ENCODE measurements around the gene CHMP5. TPM values are rescaled to one million over a fixed set of nuclear protein-coding genes. Genes with fewer than 3 reads are reported as not detected.

CHMP5 gene
- total and polyA plus RNA-seq, 10 of the 15 experiments (the other 5 are each of a cell fraction or from before 2014, with no cell fraction given), result 40.3 to 179 (median 78.6) TPM

DNA sequence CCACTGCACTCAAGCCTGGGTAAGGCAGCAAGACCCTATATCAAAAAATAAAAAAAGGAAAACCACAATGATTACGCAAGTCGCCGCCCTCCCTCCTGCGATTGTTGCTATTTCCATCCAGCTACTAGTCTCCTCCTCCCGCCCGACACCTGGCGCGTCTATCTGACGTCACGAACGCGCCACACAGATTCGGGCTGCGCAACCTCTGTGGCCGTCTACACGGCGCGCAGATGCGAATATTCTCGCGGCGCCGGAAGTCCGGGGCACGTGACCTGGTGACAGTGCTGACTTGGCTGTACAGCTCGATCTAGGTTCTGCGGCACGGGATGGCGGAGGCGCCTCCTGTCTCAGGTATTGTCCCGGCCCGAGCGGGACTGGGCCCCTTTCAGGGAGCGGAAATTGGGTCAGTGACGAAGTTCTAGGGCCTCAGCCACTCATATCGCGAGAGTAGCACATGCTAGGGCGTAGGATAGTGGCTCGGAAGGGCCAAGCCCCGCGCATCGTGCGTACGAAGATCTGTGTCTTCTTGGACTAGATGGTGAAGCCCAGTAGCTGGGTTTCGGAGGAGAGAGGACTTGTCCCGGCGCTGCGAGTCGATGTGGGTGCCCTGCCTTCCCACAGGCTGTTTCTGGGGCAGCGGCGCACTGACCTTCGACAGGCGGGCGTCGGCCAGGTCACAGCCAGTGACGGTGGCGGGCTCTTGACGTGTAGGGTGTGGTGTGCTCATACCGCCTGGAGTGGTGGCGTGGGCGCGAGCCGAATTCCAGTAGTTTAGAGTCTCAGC, 25.6 kb downstream of the CHMP5 start, which contains the start of gene NFX1:
Gene NFX1 (plus strand): TSS at position 270 of the 784 bp plus-strand sequence. CDS start 57 bp downstream, at position 327.
- SMC1A ChIA-PET (ENCODE audit: uncharacterized antibody, unreplicated experiment), result interaction anchor here (0.6 to 1.0 kb wide), 5 partner anchors 12 to 183 kb away, joined by 3 to 5 read pairs (median 3); partner anchors contain the start of gene NOL6
- peaks cover 0 to 14% of the 10 kb centered on the region in 2 experiments; a peak in 1 of 4 replicates for H3K36me3 ChIP-seq (ENCODE audit: control insufficient read depth in 2 of 2, insufficient read depth in 2 of 2, low read length in 1 of 2)
- H3K9ac ChIP-seq (ENCODE audit: control insufficient read depth, insufficient read depth, low read length), result peak within 1 kb of the TSS; percentile 99
- peak; percentile 94 for DNase-seq (ENCODE audit: low read depth, low spot score)
- BruUV-seq (replicated peaks), result TSS peak; percentile 61
- CTCF ChIA-PET, result interaction anchor here (0.7 to 1.7 kb wide), 7 partner anchors 10 to 163 kb away, joined by 3 to 7 read pairs (median 3); no protein-coding TSS in a partner anchor
- peak; percentile 92 for ATAC-seq
- peak within 1 kb of the TSS; percentile 77 for H3K4me3 ChIP-seq
- WGBS (ENCODE audit: insufficient coverage, insufficient replicate concordance, low lambda C conversion rate, missing lambda C conversion rate), result 2% methylated on average over 59 of the region's 63 CpGs
- POLR2A ChIA-PET, result interaction anchor here (0.7 to 1.5 kb wide), 9 partner anchors 8 to 264 kb away, joined by 3 to 10 read pairs (median 4); partner anchors contain the start of genes BAG1 and NOL6
- no peaks in the 10 kb centered on the region for H3K9me3 ChIP-seq (replicated peaks; ENCODE audit: control insufficient read depth, insufficient read depth, low read length)
- intact Hi-C loops (cut with micrococcal nuclease; ENCODE audit: unreplicated experiment) (loop anchor here (1.0 to 10.0 kb wide), 2 partner anchors 26 to 126 kb away; partner anchors contain the start of genes B4GALT1 and BAG1), in situ Hi-C loops (cut with MboI) (no loop called here)
- H3K4me2 ChIP-seq (ENCODE audit: control insufficient read depth, insufficient read depth), result peak within 1 kb of the TSS; percentile 87
- peak; percentile 98 for FAIRE-seq
- peak within 1 kb of the TSS; percentile 100 for H3K27ac ChIP-seq (ENCODE audit: control insufficient read depth, insufficient read depth)
- H3K4me1 ChIP-seq (ENCODE audit: control insufficient read depth, insufficient read depth, low read length), result peaks cover 16% of the 10 kb centered on the region
- H3K27me3 ChIP-seq (replicated peaks in 1 of 2; ENCODE audit: control insufficient read depth in 2 of 2, insufficient read depth in 2 of 2, low read length in 1 of 2), result no peaks in the 10 kb centered on the region
- RAD21 ChIA-PET (ENCODE audit: unreplicated experiment), result interaction anchor here (0.6 to 1.7 kb wide), 10 partner anchors 12 to 265 kb away, joined by 3 to 6 read pairs (median 3); partner anchors contain the start of genes B4GALT1, BAG1, CHMP5 and DNAJA1
- no peaks in the 10 kb centered on the region for H4K20me1 ChIP-seq (ENCODE audit: control insufficient read depth, insufficient read depth)
- peak within 1 kb of the TSS; percentile 91 for H2AFZ ChIP-seq (ENCODE audit: control insufficient read depth, low read depth, low read length)
- H3K79me2 ChIP-seq (ENCODE audit: control insufficient read depth, insufficient read depth, low read length), result peaks cover 52% of the 10 kb centered on the region
- peak; percentile 98 for TF ChIP-seq POLR2A (IDR thresholded peaks at IDR 0.05; ENCODE audit: low read depth, low read length)
- TF ChIP-seq RB1 (IDR thresholded peaks at IDR 0.05; ENCODE audit: borderline replicate concordance), result peak; percentile 71; the same call in 1 of the 2 replicates
- peak; percentile 66 for TF ChIP-seq SREBF2 (IDR thresholded peaks at IDR 0.05; ENCODE audit: low read length)
- no peak for TF ChIP-seq HSF1 (IDR thresholded peaks at IDR 0.05; ENCODE audit: low read depth, low read length)
- TF ChIP-seq SP1 (IDR thresholded peaks at IDR 0.05; ENCODE audit: low read depth, low read length), result peak; percentile 69
- TF ChIP-seq E2F8 (IDR thresholded peaks at IDR 0.05; ENCODE audit: low read depth, partially characterized antibody), result peak; percentile 89
- TF ChIP-seq PRDM15 (CRISPR knock-in tag; IDR thresholded peaks at IDR 0.05), result 0 out of 2 replicates have a peak, but pooled peaks have one; percentile 9
- peak; percentile 94 for TF ChIP-seq RELA (IDR thresholded peaks at IDR 0.05; ENCODE audit: borderline replicate concordance, partially characterized antibody)
- TF ChIP-seq IKZF1 (conservative IDR thresholded peaks at IDR 0.05), result peak; percentile 96
- TF ChIP-seq RFX5 (IDR thresholded peaks at IDR 0.05; ENCODE audit: low read depth, low read length), result 0 out of 2 replicates have a peak, but pooled peaks have one; percentile 33
- TF ChIP-seq POLR2AphosphoS5 (IDR thresholded peaks at IDR 0.05; ENCODE audit: low read length), result peak; percentile 97
- TF ChIP-seq MTA3 (IDR thresholded peaks at IDR 0.05; ENCODE audit: borderline replicate concordance, low read length), result no peak
- peak; percentile 61 for TF ChIP-seq SMAD1 (IDR thresholded peaks at IDR 0.05; ENCODE audit: low read depth, partially characterized antibody)
- TF ChIP-seq ZBED1 (IDR thresholded peaks at IDR 0.05; ENCODE audit: borderline replicate concordance), result peak; percentile 59; the same call in 1 of the 2 replicates
